ENCODE data around the gene PSMA4. TPM values are rescaled to one million over a fixed set of nuclear protein-coding genes. Genes with fewer than 3 reads are reported as not detected.

The PSMA4 gene
- 215 and 291 TPM in 2 replicates for total RNA-seq

DNA sequence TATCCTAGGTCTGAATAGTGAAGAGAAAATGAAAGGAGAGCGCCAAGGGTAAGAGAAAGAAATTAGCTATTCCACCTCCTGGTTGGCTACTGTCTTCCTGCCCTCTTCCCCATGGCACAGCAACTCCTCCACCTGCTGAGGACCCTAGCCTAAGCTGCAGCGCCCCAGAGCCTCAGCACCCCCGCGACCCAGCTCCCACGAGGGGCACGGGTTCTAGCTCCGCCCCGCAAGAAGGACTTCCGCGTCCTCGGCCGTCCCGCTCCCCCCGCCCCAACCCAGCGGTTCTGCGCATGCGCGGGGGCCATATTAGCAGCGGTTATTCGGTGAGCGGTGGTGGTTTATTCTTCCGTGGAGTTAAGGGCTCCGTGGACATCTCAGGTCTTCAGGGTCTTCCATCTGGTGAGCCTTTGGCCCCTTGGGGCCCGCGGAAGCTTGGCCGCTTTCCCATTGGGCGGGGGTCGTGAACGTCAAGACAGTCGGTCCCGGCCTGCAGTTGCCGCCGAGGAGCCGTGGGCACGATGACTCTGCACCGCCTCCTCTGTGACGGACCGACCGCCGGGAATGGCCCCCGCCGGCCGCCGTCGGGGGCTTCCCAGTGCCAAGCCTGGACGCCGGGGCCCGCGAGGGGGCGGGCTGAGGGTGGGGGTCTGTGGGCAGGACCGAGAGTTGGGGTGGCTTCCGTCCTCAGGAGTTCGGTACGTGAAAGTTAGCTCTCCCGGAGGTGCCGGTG is at the start of gene PSMA4:
TSS of gene PSMA4 (plus strand) at position 304 of the 730 bp plus-strand sequence. CDS start 1,484 bp downstream, outside the sequence.
- TF ChIP-seq, protein P1, sequence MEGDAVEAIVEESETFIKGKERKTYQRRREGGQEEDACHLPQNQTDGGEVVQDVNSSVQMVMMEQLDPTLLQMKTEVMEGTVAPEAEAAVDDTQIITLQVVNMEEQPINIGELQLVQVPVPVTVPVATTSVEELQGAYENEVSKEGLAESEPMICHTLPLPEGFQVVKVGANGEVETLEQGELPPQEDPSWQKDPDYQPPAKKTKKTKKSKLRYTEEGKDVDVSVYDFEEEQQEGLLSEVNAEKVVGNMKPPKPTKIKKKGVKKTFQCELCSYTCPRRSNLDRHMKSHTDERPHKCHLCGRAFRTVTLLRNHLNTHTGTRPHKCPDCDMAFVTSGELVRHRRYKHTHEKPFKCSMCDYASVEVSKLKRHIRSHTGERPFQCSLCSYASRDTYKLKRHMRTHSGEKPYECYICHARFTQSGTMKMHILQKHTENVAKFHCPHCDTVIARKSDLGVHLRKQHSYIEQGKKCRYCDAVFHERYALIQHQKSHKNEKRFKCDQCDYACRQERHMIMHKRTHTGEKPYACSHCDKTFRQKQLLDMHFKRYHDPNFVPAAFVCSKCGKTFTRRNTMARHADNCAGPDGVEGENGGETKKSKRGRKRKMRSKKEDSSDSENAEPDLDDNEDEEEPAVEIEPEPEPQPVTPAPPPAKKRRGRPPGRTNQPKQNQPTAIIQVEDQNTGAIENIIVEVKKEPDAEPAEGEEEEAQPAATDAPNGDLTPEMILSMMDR (IDR thresholded peaks at IDR 0.05; ENCODE audit: insufficient read depth, low read depth, low read length), result no peak
- DNase-seq (ENCODE audit: low read depth), result peak; percentile 87

DNA sequence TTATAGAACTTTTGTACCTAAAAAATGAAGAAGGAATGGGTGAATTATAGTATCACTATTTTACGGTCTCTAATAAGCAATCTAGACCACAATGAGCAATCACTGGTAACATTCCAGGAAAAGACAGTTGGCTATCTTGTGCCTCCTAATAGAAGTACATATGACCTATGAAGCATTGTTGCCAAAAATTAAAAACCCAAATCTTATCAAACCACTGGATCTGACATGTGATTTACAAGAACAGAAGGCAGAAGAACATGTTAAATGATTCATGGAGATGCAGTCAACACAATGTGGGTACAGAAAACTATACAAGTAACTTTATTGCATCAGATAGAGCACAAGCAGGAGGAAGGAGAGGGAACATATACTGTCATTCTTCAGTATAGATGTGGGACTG is 47.4 kb upstream of the PSMA4 start:
- DNase-seq (ENCODE audit: low read depth), result peak; percentile 29
- TF ChIP-seq, protein P1 (IDR thresholded peaks at IDR 0.05; ENCODE audit: insufficient read depth, low read depth, low read length), result no peak
- no peak overlapping the region for H3K4me3 ChIP-seq (ENCODE audit: low read depth, low read length)

More for the DNA sequence above, at the start of gene PSMA4:
- peak within 1 kb of the TSS; percentile 72 for H3K4me3 ChIP-seq (ENCODE audit: low read depth, low read length)

DNA sequence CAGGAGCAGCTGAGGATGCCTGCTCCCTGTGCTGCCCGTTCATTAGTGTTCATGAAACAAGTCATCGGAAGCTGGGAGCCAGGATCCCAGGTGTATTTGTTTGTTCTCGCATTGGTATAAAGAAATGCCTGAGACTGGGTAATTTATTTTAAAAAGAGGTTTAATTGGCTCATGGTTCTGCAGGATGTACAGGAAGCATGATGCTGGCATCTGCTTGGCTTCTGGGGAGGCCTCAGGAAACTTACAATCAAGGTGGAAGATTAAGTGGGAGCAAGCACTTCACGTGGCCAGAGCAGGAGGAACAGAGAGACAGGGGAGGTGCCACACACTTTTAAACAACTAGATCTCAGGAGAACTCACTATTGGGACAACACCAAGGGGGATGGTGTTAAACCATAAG is 38.4 kb upstream of the PSMA4 start:
- H3K4me3 ChIP-seq (ENCODE audit: low read depth, low read length), result no peak overlapping the region
- no peak for DNase-seq (ENCODE audit: low read depth)

DNA sequence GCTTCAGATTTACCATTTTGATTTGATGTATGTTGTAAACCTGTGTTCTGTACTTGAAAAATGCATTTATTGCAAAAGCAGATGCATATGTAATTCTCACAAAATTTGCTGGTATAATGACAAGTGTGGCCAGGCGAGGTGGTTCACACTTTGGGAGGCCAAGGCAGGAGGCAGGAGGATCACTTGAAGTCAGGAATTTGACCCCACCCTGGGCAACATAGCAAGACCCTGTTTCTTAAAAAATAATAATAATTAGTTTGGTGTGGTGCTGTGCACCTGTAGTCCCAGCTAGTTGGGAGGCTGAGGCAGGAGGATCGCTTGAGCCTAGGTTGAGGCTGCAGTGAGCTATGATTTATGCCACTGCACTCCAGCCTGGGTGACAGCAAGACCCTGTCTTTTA is 37.6 kb upstream of the PSMA4 start:
- no peak overlapping the region for H3K4me3 ChIP-seq (ENCODE audit: low read depth, low read length)
- TF ChIP-seq, protein P1 (IDR thresholded peaks at IDR 0.05; ENCODE audit: insufficient read depth, low read depth, low read length), result no peak
- DNase-seq (ENCODE audit: low read depth), result no peak

More for the DNA sequence above, 38.4 kb upstream of the PSMA4 start:
- TF ChIP-seq, protein P1 (IDR thresholded peaks at IDR 0.05; ENCODE audit: insufficient read depth, low read depth, low read length), result no peak

DNA sequence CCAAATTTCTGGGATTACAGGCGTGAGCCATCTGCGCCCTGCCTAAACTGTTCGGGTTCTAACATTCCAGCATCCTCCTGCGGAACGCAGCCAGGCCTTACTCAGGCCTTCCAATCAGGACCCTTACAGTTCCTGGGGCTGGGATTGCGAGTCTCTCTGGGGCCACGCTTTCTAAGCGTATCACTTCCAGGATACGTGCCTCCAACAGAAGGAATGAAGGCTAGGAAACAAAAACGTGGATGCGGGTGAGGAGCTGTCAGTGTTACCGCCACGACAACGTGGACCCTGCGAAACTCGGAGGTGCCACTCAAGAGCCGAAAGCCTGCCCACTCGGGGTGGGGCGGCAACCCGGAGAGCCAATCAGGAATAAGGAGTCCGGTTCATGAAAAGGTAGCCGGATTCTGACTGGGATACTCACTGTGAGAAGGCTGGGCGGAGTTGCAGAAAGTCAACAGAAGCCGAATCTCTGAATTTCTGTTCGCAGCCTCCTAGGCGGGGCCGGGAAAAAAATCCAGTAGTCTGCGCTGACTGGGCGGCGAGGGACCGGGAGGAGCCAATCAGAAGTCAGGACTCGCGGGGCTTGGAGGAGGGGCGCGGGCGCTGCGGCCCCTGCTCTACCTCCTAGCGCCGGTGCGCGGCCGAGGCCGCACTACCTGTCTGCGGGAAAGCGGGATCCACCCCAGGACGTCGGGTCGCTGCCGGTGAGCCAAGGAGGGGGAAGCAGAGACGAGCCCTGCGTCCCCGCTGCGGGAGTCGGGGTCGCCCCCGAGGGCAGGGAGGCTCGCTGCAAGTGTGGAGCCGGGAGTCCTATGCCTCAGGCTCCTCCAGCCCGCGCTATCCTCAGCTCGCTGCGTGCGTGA is 33.0 kb upstream of the PSMA4 start, which contains the start of gene HYKK:
TSS of gene HYKK (plus strand) at position 607 of the 860 bp plus-strand sequence. CDS start 5,512 bp downstream, outside the sequence.
- peak; percentile 97 for DNase-seq (ENCODE audit: low read depth)
- peak within 1 kb of the TSS; percentile 90 for H3K4me3 ChIP-seq (ENCODE audit: low read depth, low read length)
- TF ChIP-seq, protein P1 (IDR thresholded peaks at IDR 0.05; ENCODE audit: insufficient read depth, low read depth, low read length), result no peak

DNA sequence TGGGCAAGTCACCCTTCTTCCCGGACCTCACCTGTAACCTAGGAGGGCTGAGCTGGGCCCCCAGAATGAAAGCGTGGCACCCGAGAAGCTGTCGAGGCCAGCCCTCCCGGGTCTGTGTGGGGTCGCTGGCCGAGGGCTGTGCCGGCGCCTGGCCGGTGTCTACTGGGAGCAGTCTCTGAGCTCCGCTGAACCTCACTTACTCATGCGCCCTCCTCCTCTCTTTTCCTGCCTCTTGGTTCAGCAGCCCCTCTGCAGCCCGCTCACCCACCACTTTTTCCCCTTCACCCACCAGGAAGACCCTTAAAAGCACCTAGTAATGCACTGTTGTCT is 32.4 kb upstream of the PSMA4 start:
- TF ChIP-seq, protein P1 (IDR thresholded peaks at IDR 0.05; ENCODE audit: insufficient read depth, low read depth, low read length), result no peak
- DNase-seq (ENCODE audit: low read depth), result no peak
- peak overlapping the region; percentile 90 for H3K4me3 ChIP-seq (ENCODE audit: low read depth, low read length)

Data from fibroblast of villous mesenchyme (primary cell).